Stimulated activated CD4-positive, alpha-beta T cell treated with anti-CD3 and anti-CD28 coated beads, Interleukin-15, amount 100 ng/mL, for 24 hours (primary cell): ENCODE measurements around the gene ZIM2.

ENCODE experiments used
- DNase-seq: peaks from one replicate; pipeline ENCODE4 v3.0.0-alpha.2; 2020

ZIM2 gene

DNA sequence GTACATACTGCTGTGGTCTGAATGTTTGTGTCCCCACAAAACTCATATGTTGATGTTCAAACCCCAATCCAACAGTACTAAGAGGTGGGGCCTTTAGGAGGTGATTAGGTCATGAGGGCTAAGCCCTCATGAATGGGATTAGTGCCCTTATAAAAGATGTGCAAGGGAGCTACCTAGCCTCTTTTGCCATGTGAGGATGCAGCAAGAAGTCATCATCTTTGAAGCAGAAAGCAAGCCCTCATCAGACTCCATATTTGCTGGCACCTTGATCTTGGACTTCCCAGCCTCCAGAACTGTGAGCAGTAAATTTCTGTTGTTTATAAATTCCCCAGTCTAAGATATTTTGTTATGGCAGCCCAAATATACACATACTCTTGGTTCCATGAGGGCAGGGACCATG lies 33.9 kb downstream of the ZIM2 start:
- no peak for DNase-seq

GRCh38 chr19:56778351-56778750 lies 62.2 kb downstream of the ZIM2 start:
- no peak for DNase-seq

DNA sequence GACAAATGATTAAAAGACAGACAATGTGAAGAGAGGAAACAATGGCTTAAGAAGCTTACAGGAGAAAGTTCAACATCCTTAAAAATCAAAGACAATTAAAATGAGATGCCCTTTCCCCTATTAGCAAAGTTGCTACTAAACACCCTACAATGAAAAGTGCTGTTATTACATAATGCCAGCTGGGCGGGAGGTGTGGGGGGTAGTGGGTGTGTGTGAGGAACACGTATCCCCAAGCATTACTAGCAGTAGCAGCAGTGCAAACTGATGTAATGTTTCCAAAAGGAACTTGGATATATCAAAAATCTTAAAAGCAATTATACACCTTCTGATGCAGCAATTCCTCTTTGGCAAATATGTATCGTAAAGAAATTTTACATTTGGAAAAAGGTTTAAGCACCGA lies 70.9 kb downstream of the ZIM2 start:
- no peak for DNase-seq

GRCh38 chr19:56765137-56765536 lies 75.4 kb downstream of the ZIM2 start:
- DNase-seq = peak; percentile 34

DNA sequence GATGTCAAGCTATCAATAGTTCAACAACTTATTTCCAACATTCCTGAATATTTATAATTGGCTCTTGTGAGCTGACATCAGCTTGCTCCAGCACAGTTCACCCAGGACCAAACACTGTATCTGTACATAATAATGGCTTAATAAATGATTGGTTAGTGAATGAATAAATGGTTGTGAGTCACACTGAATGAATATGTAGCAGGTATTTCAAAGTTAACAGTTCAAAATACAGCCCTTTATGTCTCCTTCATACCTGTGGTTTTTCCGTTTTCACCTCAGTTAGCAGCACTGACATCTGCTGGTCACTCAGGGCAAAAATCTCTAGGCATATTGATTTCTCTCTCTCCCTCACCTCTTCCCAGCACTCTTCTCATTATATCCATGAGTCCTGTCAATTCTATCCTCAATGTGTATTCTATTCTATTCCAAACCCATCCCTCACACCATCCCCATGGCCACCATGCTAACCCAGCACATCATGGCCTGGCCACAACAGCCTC lies 76.3 kb downstream of the ZIM2 start:
- DNase-seq = no peak

- DNase-seq = no peak
These were observed 79.7 kb downstream of the ZIM2 start for GRCh38 chr19:56760842-56761241.

DNA sequence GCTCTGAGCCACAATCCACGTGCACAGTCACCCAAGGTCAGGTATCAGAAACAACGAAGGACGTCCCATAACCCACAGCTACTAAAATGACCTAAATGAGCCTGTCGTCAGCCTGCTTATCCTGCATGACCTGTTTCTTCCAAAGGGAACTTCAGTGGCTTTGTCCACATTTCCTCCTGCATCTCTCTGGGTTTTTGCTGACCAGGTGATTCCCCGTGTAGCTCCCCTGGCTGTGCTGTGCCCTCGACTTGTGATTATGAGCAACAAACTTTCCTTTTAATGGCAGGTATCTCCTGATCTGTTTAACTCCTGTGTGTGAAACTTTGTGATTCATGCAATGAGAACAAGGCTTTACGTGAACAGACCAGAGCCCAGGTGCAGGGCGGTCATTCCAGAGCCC lies 81.0 kb downstream of the ZIM2 start:
- no peak for DNase-seq

- no peak for DNase-seq
These were observed 89.4 kb downstream of the ZIM2 start for GRCh38 chr19:56751078-56751489.

DNA sequence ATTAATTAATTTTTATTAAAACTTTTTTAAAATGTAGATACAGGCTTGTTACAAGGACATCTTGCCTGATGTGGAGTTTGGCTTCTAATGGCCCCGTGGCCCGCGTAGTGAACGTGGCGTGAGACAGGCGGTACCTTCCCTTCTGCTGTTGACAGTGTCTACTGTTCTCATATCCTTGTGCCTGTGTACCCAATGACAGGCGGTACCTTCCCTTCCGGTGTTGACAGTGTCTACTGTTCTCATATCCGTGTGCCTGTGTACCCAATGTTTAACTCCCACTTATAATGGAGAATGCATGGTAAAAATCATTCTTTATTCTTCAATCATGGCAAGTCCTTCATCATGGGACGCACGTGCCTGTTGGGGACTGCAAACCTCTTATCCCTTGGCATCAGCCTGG lies 89.9 kb downstream of the ZIM2 start:
- DNase-seq = no peak

DNA sequence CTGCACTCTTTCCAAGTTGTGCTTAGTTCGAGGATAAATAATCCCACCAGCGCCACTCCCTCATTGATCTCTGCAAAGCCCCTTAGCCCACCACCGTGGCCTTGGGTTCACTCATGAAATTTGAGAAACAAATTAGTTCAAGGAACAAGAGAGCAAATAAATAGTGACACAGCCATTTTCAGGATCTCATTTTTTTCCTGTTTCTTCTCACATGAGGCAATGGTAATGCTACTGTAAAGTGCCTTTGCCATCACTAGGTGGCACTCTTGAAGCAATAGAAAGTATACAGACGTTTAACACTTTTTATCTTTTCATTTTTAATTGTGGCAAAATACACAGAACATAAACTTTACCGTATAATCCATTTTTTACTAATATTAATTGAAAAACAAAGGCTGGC lies 92.1 kb downstream of the ZIM2 start:
- no peak for DNase-seq

DNA sequence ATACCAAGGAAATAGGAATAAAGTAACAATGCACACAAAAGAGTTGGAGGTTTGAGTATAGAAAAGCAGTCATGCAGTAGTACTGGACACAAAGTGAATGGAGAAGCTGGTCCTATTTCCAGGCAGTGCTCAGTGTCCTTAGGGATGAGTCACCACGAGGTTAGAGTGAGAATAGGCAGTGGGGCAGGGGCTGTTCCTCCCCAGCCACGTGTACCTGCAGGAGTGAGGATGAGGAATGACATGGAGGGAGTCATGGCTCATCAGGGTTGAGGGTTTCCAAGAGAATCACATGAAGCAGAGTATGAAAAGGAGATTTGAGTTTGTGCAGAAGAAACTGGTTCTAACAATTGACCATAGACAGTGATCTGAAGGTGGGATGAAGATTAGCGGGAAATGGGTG lies 94.2 kb downstream of the ZIM2 start:
- DNase-seq = no peak

- DNase-seq = no peak
These were observed 100.0 kb downstream of the ZIM2 start for GRCh38 chr19:56740501-56740900.

- DNase-seq = no peak
These were observed 104.0 kb downstream of the ZIM2 start for GRCh38 chr19:56736571-56736970.

- DNase-seq = no peak
These were observed 107.5 kb downstream of the ZIM2 start for GRCh38 chr19:56732976-56733375.

- DNase-seq = no peak
These were observed 112.8 kb downstream of the ZIM2 start for GRCh38 chr19:56727677-56728076.

DNA sequence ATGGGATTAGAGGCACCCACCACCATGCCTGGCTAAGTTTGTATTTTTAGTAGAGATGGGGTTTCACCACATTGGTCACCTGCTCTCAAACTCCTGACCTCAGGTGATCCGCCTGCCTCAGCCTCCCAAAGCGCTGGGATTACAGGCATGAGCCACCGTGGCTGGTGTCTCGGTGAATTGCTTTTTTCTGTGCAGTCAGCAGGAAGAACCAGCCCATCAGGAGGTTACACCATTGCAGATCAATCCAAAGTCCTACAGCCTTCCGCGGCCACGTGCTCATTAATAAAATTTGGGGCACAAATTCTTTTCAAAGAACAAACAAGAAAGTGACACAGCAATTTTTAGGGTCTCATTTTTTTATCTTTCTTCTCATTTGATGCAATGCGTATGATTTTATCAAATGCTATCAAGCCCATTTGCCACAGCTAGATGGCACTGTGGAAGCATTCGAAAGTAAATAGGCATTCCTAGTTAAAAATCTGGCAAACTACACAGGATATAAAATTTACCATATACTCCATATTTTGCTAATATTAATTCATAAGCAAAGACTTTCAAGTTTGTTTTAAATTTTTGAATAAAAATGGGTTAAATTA lies 114.6 kb downstream of the ZIM2 start:
- DNase-seq = no peak
